GM21515 (cell line): ENCODE results near the gene INPP5A.

Source experiments
- ATAC-seq: cut with Tn5 transposase; IDR thresholded peaks from one replicate; pipeline ENCODE4 v1.9.1; 2021; ENCODE audit not compliant: unreplicated experiment

Gene INPP5A

GRCh38 chr10:132517951-132518521 lies 19.6 kb upstream of the INPP5A start:
- no peak for ATAC-seq

GRCh38 chr10:132518572-132519381 lies 18.8 kb upstream of the INPP5A start:
- no peak for ATAC-seq

- ATAC-seq = no peak
Measured at GRCh38 chr10:132519382-132520176, 18.0 kb upstream of the INPP5A start.

GRCh38 chr10:132520177-132520811 lies 17.3 kb upstream of the INPP5A start:
- no peak for ATAC-seq

- no peak for ATAC-seq
Measured at GRCh38 chr10:132521041-132521465, 16.5 kb upstream of the INPP5A start.

GRCh38 chr10:132521466-132522102 lies 16.0 kb upstream of the INPP5A start:
- no peak for ATAC-seq

GRCh38 chr10:132522521-132523411 lies 14.8 kb upstream of the INPP5A start:
- no peak for ATAC-seq

- no peak for ATAC-seq
Measured at GRCh38 chr10:132523561-132524442, 13.8 kb upstream of the INPP5A start.

- no peak for ATAC-seq
Measured at GRCh38 chr10:132524443-132525285, 12.9 kb upstream of the INPP5A start.

GRCh38 chr10:132526676-132527075 lies 10.9 kb upstream of the INPP5A start:
- ATAC-seq = no peak

GRCh38 chr10:132527339-132528063 lies 10.1 kb upstream of the INPP5A start:
- ATAC-seq = no peak

- no peak for ATAC-seq
Measured at GRCh38 chr10:132528064-132528691, 9.4 kb upstream of the INPP5A start.

- no peak for ATAC-seq
Measured at GRCh38 chr10:132532179-132532578, 5.4 kb upstream of the INPP5A start.

GRCh38 chr10:132532749-132533560 lies 4.6 kb upstream of the INPP5A start:
- ATAC-seq = no peak

- no peak for ATAC-seq
Measured at GRCh38 chr10:132533571-132534260, 3.9 kb upstream of the INPP5A start.
